ENCODE results near the gene RSPO3.
"Not testable (repeated sequence)": the region's sequence is repeated elsewhere in the genome, so short reads cannot be mapped to it uniquely, and the experiment has no call there.

The RSPO3 gene, protein sequence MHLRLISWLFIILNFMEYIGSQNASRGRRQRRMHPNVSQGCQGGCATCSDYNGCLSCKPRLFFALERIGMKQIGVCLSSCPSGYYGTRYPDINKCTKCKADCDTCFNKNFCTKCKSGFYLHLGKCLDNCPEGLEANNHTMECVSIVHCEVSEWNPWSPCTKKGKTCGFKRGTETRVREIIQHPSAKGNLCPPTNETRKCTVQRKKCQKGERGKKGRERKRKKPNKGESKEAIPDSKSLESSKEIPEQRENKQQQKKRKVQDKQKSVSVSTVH

DNA sequence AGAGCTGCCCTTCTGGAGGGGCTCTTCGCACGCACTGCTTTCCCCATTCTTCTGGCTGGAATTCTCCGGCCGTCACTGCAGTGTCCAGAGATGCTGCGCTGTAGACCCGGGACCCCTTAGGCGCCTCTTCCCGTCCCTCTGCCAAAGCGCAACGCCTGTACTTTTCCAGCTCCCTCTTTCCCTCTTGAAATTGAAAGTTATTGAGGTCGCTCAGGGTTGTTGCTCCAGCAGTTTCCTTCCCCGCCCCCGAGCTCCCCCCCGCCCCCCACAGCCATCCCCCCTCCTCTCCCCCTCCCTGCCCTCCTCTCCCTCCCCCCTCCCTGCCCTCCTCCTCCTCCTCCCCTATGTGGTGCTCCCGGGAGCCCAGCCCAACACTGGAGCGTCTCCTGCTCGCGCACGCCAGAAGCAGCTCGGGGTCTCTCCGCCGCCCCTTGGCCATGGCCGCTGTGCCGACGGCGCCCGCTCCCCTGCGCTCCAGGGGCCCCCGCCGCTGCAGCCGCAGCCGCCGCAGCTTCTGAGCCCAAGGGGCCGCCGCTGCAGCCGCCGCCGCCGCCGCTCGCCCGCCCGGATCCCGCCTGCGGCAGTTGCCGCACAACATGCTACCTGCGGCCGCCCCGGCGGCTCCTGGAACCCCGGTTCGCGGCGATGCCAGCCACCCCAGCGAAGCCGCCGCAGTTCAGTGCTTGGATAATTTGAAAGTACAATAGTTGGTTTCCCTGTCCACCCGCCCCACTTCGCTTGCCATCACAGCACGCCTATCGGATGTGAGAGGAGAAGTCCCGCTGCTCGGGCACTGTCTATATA is at the start of gene RSPO3:
RSPO3 (plus strand) TSS at position 374 of the 804 bp plus-strand sequence. CDS start 522 bp downstream, outside the sequence.
- DNase-seq: no peak

DNA sequence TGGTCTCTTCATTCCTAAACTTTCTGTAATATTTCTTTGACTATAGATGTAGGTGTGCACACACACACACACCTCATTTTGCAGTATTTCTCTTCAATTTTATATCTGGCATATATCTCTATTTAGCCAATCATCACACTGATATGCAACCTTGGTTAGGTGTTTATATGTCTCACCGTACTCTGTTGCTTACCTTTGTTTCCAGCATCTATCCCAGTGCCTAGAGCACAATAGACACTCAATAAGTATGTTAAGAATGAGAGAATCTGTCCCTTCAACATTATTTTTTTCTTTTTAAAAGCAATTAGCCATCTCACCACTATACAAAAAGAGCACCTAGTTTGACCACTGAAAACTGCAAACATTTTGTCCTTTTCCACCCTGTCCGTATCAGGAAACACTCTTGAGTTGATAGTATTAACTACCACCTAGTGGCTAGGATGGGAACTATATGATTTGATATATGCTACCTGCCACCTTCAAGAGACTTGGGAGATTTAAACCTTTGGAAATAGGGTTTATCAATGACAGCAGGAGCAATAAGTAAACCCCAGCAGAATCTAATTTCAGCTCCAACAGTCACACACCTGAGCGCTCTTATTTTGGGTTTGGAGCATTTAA is 48.7 kb upstream of the RSPO3 start:
- DNase-seq: no peak

DNA sequence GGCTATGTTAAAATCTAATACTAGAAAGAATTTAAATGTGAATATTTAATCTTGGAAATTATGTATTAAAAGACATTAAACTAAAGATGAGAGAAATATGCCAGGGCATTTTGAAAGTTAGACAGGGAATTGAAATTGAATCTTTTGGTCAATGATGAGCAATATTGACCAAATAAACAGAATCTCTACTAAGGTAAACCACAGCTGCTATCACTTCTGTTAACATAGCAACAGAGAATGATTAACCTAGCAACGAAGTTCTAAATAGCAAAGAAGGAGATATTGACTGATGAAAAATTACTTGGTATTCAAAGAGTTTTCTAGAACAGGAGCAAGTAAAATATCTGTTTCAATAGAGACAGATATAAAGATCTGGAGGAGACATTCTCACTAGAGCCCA is 45.2 kb upstream of the RSPO3 start:
- no peak for DNase-seq

DNA sequence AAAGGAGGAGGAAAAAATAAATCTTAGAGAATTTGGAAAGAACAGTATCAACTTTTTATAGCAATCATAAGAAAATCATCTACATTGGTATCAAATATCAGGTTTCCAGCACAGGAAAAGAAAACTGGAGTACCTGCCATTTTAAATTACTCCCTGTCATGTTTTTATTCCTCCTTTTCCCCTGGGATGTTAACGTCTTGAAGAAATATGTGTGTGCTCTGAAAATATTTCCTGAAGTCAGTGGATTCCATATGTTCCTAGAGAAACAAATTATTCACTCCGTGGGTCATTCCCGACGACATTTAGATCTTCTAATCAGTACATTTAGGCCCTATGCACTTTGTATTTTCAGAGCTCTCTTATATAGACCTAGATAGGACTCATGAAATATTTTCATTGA is 42.0 kb upstream of the RSPO3 start:
- DNase-seq: no peak

DNA sequence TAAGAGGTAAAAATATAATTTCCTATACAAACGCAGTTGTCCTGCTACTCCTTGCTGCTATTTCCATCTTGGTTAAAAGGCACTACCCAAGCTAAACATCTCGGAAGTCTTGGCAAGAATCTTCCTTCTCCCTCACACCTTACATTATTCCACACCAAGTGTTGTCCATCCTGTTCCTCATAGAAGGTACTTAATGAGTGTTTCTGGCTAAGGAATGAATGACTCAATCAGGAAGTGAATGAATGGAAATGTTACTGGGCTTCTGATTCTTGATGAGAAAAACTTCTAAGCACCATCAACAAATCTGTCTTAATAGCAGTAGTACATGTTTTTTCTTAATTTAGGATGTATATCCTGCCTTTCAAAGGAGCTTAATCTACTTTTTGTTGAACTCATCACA is 40.6 kb upstream of the RSPO3 start:
- DNase-seq: no peak

DNA sequence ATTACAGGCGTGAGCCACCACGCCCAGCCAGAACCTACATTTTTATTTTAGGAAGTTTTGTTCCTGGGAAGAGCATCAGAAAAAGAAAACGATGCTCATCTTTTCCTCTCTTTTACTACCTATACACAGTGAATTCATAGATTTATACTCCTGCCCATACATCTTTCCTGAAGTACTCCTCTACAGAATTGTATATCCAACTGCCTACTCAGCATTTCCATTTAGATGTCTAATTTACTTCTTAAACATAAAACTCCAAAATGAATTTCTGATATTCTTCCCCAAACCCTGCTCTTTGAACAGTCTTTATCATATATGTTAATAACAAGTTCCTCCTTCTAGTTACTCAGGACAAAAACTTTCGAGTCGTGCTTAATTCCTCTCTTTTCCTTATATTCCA is 39.8 kb upstream of the RSPO3 start:
- DNase-seq: no peak

DNA sequence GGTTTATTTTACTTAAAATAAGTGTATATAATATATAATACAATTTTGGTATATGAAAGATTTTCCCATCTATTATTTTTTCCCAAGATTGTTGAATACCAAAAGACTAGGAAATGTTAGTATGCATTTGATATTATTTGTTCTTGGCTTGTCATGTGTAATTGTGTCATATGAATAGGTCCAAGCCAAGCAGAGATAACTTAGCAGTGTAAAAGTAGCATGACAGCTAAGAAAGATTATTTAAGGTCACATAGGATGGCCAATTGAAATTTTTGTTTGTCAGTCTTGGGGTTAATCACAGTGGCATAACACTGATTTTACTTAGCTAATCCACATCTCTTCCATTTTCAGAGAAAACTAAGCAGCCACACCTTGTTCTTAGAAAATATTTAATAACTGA is 38.8 kb upstream of the RSPO3 start:
- no peak for DNase-seq

DNA sequence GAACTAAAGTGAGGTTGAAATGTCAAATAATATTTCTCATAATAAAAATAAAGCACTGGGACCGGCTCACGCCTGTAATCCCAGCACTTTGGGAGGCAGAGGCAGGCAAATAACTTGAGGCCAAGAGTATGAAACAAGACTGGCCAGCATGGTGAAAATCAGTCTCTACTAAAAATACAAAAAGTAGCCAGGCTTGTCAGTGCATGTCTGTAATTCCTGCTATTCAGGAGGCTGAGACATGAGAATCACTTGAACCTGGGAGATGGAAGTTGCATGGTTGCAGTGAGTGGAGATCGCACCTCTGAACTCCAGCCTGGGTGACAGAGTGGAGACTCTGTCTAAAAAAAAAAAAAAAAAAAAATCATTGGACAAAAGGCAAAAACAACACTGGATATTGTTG is 38.4 kb upstream of the RSPO3 start:
- DNase-seq: no peak

DNA sequence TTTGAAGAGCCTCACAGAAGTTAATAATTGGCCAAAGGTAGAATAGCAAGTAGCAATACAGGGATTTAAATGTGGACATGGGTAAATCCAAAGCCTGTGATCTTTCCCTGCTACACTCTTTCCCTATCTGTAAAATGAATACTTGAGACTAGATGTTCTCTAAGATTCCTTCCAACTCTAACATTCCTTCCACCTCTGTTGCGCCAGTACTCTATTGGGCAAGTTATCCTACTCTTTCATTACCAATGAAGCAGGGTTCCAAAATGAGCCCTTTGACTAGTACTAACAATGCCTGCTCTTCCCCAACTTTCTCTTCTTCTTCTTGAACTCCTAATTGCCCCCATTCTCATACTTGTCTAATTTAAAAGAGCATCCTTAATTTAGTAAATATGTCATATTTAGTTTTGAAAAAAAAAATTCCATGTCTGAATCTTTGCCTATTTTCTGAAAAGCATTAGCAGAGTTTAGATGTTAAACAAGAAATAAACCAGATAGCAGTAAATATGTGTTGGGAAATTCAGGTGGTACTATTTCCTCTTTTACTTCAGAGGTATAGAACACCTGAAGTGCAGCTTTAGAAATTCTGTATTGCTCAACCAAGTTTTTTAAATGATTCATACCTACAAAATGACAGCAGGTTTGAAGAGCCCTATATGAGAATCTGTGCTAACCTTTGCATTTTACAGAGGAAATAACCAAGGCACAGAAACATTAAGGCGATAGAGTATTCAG is 35.1 kb upstream of the RSPO3 start:
- no peak for DNase-seq

DNA sequence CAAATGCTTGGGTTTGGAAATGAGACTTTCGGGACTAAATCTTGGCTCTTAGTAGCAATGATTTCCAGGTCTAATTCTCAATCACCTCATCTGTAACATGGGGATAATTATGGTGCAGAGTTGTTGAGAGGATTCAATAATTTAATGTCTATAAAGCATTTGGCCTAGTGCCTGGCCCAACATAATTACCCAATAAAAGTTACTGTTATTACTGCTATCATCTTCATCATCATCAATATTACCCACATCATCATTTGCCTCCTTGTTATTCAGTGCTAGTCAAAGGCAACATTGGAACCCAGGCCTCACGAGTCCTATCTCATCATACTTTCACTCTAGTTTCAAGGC is 34.5 kb upstream of the RSPO3 start:
- no peak for DNase-seq

DNA sequence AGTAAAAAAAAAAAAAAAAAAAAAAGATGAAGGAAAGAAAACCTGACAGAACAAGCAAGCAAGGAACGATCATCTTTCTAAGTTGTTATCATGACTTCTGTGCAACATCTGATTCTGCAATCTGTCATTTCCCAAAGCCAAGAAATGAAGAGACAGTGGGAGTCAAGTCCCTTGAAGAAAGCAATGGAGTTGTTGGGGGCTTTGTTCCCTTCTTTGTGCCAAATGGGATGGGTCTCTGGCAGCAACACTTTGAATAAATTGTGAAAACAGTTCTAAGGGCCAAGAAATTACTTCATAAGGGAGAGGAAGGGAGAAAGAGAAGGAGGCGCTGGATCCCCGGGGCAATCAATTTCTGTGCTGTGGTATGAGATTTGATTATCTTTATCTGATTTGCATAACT is 33.3 kb upstream of the RSPO3 start:
- DNase-seq: no peak

DNA sequence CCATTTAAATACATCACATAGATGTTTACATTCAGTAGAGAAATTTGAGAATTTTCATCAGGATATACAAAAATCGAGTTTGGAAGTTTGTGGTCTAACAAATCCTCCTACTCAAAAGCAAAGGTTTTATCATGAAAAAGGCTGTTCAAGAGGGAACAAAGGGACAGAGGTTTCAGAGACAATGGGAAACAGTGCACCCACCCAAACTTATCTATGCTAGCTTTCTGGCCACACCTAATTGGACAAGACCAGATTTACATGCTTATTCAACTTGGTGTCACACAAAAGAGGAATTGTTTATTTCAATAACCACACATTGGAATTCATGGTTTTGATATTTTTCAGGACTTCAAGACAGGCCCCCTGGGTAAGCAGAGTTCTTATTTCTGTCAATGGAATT is 28.4 kb upstream of the RSPO3 start:
- no peak for DNase-seq

DNA sequence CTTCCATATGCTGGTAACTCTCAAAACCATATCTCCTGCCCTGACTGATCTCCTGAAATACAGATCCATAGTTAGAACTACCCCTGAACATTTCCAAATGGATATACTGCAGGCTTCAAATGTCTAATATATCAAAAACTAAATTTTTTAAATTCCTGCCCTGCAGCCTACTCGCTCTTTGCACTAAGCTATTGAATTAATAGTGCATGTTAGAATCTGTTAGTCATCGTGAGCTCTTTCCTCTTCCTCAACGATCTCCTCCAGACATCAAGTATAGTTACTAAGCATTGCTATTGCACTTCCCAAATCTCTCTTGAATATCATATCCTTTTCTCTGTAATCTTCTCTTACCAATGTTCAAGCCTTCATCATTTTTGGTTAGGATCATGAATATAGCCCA is 26.0 kb upstream of the RSPO3 start:
- no peak for DNase-seq

DNA sequence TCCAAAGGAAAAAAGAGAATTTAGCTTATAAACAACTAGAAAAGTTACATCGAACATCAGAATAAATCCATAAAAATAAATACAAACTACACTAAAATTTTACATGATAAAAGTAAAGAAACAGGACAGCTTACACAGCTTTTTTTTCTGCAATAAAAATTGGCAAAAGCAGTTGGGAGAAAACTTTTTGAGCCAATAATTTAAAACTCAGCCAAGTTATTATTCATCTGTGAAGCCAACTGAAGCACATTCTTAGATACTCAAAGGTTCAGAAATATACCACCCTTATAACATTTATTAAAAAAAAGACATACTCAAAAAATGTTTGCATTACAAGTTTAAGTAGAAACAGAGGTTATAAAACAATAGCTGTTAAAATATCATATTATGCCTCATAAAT is 23.7 kb upstream of the RSPO3 start:
- DNase-seq: no peak

DNA sequence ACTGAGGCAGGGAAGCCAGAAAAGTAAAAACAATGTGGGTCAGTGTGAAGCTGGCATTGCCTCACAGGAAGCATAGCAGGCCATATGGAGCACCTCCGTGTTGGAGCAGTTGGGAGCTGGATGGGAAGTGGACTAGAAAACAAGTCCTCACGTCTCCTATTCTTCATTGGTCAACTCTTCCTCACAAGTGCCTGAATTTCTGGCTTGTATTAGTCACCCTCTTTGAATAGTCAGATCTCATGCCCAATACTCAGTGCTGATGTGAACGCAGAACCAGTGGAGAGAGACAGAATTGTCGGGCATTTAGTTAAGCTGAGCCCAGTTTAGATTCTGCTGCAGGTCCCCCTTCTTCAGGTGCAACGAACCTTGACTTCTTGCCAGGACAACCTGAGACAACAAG is 22.3 kb upstream of the RSPO3 start:
- DNase-seq: no peak

DNA sequence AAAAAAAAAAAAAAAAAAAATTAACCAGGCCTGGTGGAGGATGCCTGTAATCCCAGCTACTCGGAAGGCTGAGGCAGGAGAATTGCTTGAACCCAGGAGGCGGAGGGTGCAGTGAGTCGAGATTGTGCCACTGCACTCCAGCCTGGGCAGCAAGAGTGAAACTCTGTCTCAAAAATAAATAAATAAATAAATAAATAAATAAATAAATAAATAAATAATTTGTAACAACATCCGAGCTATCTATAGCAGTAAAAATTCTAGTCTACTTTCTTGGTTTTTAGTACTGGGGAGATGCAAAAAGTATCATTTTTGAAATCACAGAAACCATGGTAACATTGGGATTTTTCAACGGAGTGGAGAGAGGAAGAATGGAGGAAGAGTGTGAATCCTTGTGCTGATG is 21.0 kb upstream of the RSPO3 start:
- DNase-seq: not testable (repeated sequence)

DNA sequence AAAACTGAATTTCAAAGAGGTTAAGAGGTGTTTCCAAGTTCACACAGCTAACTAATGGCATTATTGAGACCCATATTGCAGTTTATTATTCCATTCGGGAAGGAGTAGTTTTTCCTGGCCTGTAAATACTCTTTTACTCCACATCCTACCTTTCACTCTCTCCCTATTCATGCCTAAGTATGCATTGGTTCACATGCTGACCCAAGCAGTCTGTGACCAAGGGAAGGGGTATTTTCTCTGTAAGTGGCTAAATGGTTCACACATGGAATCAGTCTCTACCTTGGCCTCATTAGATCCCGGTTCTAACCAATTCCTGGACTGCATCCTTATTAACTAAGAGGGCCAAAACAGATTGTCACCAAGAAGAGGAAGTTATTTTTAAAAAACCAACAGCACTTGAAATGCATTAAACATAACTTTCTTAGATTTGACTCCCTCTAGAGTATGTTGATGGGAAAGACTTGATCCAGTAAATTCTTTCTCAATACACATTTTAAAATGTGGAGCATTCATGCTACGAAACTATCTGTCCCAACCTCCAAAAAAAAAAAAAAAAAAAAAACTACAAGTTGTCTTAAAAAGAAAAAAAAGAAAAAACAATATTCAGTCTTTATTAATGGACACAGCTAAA is 17.8 kb upstream of the RSPO3 start:
- DNase-seq: no peak

DNA sequence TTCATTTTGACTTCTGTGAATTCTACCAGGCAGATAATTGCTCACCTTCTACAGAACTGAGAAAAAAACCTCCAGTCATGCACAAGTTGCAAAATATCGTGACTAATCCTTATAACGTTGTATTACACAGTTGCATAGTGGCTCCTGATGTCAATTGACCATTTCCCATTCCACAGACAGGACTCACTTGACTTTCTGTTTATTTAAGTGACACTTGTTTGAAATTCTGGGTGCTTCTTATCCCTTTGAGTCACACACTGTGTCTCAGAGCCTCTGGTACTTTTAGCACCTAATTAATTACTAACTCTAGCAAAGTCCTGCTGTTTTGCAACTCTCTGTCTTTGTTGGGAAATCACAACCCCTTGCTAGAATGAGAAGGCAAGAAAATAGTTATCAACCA is 16.2 kb upstream of the RSPO3 start:
- DNase-seq: peak in 1 of 2 donors; percentile 17

DNA sequence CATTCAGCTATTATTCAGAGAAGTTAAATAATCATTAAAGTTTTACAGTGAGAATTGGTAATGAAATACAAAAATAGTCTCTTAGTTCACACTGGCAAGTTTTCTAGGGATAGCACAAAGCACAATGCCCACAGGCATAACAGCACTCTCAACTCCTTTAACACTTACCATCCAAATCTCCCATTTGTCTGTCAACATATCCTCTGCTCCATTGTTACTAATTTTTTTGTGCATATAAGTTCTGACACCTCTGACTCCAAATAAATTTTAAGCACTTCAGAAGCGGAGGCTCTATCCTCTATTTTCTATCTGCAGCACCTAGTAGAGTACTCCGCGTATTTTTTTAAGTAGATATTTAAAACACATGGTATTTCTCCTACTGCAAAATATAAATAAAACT is 15.6 kb upstream of the RSPO3 start:
- no peak for DNase-seq

DNA sequence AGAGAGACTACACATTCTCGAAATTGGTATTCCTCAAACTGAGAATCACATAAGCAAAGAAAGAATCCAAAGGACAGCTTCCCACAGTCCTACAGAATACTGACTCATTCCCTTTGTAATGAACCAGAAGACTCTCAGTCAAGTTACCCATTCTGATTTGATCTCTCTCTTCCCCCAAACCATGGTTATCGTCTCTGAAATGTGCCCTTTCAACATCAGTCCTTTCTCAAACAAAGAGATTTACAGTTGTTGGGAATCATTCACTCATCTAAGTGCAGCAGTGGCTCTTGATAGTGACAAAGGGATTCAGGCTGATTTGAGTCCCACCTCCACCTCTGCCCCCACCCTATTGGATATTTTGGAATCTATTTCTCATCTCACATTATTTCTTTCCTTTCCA is 15.0 kb upstream of the RSPO3 start:
- DNase-seq: no peak

DNA sequence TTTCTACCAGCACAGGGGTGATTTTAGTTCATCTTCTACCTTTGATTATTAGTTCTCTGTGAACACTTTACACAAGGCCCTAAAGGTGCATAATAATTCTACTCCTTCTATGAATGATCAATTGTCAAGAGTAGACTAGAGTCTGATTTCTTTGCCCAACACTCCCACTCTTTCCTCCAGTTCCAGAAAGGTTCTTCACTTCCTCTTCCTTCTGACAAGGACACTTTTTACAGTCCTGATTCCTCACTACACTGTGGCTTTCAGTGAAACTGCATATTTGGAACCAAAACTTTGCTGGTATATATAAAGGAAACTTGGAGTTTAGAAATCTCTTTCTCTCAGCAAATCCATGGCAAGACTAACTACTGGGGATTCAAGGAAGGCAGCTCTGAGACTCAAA is 10.6 kb upstream of the RSPO3 start:
- DNase-seq: no peak

DNA sequence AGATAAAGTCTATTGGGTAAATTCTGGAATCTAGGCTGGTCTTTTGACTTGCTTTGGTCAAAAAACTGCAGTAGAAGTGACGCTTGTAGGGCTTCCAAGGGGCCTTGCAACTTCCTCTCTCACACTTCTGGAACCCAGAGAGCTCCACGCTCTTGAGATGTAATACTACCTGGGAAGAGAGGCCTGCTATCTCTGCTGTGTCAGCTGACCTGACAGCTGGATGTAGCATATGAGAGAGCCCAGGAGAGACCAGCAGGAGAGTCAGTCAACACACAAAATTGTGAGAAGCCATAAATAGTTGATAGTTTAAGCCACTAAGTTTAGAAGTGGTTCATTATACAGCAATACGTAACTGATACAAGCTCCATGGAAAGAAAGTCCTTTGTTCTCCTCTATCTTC is 7.8 kb upstream of the RSPO3 start:
- DNase-seq: no peak

DNA sequence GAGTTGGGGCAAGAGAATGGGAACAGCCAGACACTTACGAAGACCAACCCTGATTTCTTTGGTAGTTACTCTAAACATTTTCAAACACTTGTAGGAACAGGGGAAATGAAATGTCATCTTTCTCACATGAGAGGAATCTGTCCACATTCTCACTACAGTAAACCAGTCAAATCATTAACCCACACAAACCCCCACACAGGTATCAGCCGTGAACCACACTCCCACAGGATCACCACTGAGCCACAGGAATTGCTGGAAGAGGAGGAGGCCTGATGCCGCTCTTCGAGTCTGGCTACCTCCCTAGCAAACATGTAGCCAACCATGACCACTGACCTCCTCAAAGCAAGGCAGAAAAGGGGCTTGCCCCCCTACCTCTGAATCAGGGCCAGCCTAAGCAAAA is 6.9 kb upstream of the RSPO3 start:
- DNase-seq: no peak
